Stimulated activated CD8-positive, alpha-beta memory T cell treated with anti-CD3 and anti-CD28 coated beads, Interleukin-12 subunit alpha, Interleukin-12 subunit beta, amount 100 ng/mL, for 4 hours (primary cell): Measurements from ENCODE around the gene GPC2.
"Not testable (repeated sequence)": the region's sequence is repeated elsewhere in the genome, so short reads cannot be mapped to it uniquely, and the experiment has no call there.

Experiments used
- DNase-seq: peaks from one replicate; pipeline ENCODE4 v3.0.0-alpha.2; 2020; ENCODE audit warnings: low read depth

Gene GPC2

GRCh38 chr7:100200693-100201092 is 23.5 kb upstream of the GPC2 start:
- no peak for DNase-seq

DNA sequence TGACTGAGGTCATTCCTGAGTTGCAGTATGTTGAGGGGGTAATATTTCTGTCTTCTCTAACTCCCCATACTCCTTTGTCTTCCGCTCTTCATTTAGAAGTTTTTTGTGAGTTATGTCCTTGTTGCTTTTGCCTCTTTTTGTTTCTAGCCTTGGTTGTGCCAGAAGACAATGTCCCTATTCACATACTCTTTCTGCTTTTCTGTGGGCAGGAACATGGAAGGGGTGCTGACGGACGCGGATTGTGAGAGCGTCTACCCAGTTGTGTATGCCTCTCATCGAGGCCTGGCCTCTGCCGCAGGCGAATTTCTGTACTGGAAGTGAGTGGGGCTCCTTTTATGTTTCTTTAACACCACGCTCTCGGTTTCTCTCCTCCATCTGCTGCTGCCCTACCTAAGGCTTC is 21.1 kb upstream of the GPC2 start:
- no peak for DNase-seq

GRCh38 chr7:100195901-100196322 is 18.7 kb upstream of the GPC2 start:
- DNase-seq, result not testable (repeated sequence)

DNA sequence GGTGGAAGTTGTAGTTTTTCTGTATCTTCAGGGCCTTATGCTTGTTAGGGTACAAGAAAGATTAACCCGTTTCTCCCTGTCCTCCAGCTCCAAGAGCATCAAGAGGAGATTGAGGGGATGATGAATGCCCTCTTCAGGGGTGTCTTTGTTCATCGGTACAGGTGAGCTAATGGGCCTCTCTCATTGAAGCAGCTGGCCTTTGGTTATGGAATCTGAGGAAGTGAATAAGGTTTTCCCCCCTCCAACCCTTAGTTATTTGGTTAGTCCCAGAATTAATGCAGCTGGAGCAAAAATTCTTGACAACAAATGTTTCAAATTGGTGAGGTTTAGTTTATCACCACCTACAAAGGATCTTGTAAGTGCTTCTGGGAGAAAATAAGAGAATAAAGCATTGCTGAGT is 18.0 kb upstream of the GPC2 start:
- DNase-seq, result no peak

GRCh38 chr7:100192969-100193368 is 15.8 kb upstream of the GPC2 start:
- no peak for DNase-seq

- not testable (repeated sequence) for DNase-seq
These were observed 15.2 kb upstream of the GPC2 start for GRCh38 chr7:100192281-100192862.

DNA sequence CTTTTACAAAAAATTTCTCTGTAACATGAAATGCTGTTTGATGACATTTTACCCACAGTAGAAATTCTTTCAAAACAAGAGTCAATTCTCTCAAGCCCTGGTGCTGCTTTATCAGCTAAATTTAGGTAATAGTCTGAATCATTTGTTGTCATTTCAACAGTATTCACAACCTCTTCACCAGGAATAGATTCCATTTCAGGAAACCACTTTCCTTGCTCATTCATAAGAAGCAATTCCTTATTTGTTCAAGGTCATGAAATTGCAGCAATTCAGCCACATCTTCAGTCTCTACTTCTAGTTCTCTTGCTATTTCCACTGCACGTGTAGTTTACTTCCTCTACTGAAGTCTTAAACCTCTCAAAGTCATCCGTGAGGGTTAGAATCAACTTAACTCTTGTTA is 14.6 kb upstream of the GPC2 start:
- DNase-seq, result no peak

- no peak for DNase-seq
These were observed 13.0 kb upstream of the GPC2 start for GRCh38 chr7:100190048-100190711.

- DNase-seq, result no peak
These were observed 11.9 kb upstream of the GPC2 start for GRCh38 chr7:100189061-100189460.

DNA sequence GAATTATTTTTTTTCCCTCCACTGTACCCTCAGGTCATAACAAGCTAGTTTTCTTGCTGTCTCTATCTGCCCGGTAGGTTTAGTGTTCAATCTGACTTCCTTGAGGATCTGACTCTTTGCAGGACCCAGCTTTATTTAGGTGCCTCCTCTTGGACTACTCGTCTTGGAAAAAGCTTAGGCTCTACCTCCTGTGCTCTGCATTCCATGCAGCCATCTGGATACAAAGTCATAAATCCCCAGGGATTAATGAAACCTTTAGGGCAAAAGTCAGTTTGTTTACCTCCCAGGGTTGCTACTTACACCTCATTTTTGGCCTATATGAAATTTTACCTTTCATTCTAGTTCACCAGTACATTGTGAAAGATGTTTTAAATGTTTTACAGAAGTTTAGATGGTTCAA is 8.5 kb upstream of the GPC2 start:
- no peak for DNase-seq

- DNase-seq, result not testable (repeated sequence)
These were observed 5.9 kb upstream of the GPC2 start for GRCh38 chr7:100183090-100183489.

DNA sequence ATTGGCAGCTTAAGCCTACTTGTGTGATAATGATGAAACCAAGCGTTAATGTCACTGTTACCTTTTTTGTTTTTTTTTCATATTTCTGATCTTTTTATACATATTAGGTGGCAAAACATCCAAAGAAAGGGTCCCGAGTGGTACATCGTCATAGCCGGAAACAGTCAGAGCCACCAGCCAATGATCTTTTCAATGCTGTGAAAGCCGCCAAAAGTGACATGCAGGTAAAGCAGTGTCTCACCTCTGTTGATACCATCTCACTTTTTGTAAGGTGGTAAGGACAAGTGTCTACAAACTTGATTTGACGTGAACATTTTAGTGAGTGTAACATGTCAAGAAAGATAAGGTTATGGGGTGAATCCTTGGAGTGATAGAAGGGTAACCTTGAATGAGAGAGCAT is 5.4 kb upstream of the GPC2 start:
- DNase-seq, result not testable (repeated sequence)

DNA sequence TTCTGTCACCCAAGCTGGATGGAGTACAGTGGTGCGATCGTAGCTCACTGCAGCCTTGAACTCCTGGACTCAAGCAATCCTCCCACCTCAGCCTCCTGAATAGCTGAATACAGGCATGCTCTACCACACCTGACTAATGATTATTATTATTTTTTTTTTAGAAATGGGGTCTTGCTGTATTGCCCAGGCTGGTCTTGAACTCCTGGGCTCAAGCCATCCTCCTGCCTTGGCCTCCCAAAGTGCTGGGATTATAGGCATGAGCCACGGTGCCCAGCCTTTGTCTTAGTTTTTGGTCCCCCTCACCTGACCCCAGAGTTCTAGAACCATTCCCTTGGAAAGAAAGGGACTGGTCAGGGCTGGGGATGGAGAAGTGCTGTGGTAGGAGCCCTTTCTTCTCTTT is 2.9 kb upstream of the GPC2 start:
- not testable (repeated sequence) for DNase-seq

DNA sequence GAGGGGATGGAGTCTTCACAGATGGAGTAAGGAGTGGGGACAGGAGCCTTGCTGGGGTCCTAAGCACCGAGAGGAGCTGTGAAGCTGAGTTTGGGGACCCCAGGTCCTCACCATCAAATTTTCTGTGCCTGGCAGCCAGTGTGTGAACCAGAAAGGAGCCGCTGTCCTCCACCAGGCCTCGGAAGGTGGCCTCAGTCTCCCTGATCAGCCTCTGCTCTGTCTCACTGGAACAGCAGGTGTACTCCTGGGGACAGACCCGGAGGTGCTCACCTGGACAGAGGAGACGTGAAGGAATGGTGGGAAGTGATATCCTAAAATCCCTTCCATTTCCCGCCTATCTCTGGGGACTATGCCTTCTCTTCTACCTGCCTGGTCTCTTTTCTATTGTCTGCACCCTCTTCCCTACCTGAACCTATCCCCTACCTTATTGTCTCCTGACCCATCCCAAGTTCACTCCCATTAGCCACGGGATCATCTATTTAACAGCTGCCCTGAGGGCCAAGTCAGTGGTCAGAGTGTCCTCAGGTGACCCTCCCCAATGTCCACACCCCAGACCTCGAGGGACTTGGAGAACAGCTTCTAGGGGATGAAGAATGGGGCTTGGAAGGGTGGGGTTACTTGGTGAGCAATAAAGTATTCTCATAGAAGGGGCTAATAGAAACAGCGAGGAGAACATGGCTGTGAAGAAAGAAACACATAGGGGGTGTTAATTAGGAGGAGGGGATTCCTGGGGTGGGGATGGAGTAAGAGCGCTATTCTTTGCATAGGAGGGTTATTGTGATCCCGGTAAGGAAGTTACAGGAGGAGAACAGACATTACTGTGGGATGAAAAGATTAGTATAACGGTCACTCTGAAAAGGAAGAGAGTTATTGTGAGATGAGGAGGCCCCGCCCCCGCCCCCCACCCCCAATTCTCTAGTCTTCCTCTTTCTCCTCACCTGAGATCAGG is 811 bp downstream of the GPC2 start:
- DNase-seq, result no peak

DNA sequence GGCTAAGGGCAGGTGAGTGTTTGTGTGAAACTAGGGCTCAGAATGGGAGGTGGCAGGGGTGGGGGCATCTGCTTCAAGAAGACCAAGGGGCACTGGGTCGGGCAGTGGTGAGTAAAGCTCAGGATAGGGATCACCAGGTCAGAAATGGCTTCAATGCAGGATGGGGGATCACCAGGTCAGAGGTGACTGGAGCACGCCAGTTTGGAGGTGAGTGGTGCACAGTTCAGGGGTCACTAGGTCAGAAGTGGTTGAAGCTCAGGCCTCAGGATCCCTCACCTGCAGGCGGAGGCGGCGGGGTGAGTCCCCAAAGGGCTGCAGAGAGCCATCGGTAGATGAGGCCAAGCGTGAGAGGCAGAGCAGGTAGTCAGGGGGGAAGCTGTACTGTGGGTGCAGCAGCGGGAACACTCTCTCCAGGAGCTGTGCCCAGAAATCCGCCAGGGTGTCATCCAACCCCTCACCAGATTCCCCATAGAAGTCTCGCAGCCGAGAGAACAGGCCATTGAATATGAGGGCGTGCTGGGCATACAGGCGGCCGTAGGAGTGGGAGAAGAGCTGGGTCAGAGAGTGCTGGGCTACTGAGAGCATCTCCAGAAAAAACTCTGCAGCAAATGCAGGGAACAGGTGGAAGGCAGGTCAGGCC is 1.8 kb downstream of the GPC2 start:
- DNase-seq, result no peak

DNA sequence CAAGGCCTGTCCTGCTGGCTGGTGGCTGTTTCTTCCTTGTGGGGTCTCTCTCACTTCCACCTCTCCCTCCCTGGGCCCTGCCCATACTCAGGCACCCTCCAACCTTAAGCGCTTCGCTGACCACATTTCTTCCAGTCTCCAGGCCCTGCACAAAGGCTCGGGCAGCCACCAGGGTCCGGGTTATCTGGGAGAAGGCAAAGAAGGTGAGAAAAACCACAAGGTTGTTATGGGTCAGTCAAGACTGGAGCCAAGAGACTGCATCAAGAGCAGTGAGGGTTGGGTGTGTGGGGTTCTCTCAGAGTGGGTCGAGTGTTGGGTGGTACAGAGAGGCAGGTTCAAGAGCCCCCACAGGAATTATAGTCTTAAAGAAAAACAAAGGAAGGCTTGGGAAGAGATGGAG is 2.6 kb downstream of the GPC2 start:
- no peak for DNase-seq

DNA sequence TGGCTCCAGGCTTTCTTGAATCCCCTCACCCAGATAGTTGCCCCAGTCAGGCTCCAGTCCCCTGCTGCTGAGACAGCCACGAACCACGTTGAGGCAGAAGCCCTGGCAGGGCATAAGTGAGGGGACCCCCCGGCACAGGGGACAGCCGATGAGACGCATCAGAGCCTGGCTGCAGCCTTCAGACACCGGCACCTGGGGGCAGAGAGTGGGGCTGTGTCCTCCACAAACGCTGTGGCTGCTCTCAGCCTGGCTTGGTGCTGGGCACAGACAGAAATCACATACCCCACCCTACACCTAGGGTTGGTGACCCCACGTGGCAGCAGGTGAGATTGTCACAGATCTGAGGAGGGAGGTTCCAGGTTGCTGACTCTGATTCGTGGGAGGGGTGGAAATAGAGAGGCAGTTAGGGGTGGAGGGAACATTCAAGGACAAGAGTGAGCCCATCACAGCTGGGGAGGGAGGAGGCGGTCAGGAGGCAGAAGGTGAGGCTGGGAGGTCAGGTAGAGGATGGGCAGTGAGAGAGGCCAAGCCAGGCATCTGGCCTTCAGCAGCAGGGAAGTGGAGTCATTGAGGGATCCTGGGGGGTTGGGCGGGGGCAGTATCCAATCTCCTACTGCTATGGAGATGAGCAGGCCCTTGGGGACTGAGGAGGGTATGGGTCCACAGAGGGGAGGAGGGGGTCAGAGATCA is 3.2 kb downstream of the GPC2 start:
- no peak for DNase-seq

GRCh38 chr7:100171840-100172239 is 5.3 kb downstream of the GPC2 start:
- no peak for DNase-seq

- no peak for DNase-seq
These were observed 6.0 kb downstream of the GPC2 start for GRCh38 chr7:100171087-100171681.

GRCh38 chr7:100170101-100170897 is 6.9 kb downstream of the GPC2 start:
- no peak for DNase-seq
